GM19193 (cell line): ENCODE data around the gene C11orf91.

Source experiments
- POLR2A ChIP-seq: IDR thresholded peaks from 4 replicates; pipeline ENCODE4 v1.6.1; 2011; ENCODE audit not compliant: insufficient read depth, insufficient read length; ENCODE audit errors: extremely low read depth

Gene C11orf91

GRCh38 chr11:33724644-33725035 is 24.0 kb upstream of the C11orf91 start:
- no peak for TF ChIP-seq POLR2A

- TF ChIP-seq POLR2A = no peak
Observed at GRCh38 chr11:33723238-33723881, 22.7 kb upstream of the C11orf91 start.

GRCh38 chr11:33722590-33723234 is 22.1 kb upstream of the C11orf91 start:
- no peak for TF ChIP-seq POLR2A

GRCh38 chr11:33721984-33722383 is 21.4 kb upstream of the C11orf91 start:
- TF ChIP-seq POLR2A = no peak

GRCh38 chr11:33721426-33721825 is 20.8 kb upstream of the C11orf91 start:
- TF ChIP-seq POLR2A = no peak

GRCh38 chr11:33719587-33719986 is 19.0 kb upstream of the C11orf91 start:
- TF ChIP-seq POLR2A = no peak

- no peak for TF ChIP-seq POLR2A
Observed at GRCh38 chr11:33718440-33718839, 17.8 kb upstream of the C11orf91 start.

- no peak for TF ChIP-seq POLR2A
Observed at GRCh38 chr11:33716243-33716642, 15.6 kb upstream of the C11orf91 start.

- TF ChIP-seq POLR2A = no peak
Observed at GRCh38 chr11:33713856-33714398, 13.3 kb upstream of the C11orf91 start.

- no peak for TF ChIP-seq POLR2A
Observed at GRCh38 chr11:33713151-33713855, 12.7 kb upstream of the C11orf91 start.

- no peak for TF ChIP-seq POLR2A
Observed at GRCh38 chr11:33712436-33712835, 11.8 kb upstream of the C11orf91 start.

GRCh38 chr11:33709466-33709865 is 8.8 kb upstream of the C11orf91 start:
- TF ChIP-seq POLR2A = no peak

GRCh38 chr11:33708985-33709384 is 8.4 kb upstream of the C11orf91 start:
- TF ChIP-seq POLR2A = no peak

- TF ChIP-seq POLR2A = no peak
Observed at GRCh38 chr11:33706966-33707365, 6.3 kb upstream of the C11orf91 start.

GRCh38 chr11:33706546-33706945 is 5.9 kb upstream of the C11orf91 start:
- no peak for TF ChIP-seq POLR2A
